Ovary (tissue), 9 donors: ENCODE results near the gene SLC29A3. TPM values are rescaled to one million over a fixed set of nuclear protein-coding genes. Genes with fewer than 3 reads are reported as not detected.

Source experiments
- DNase-seq, 5 donors: peaks; one replicate each; pipeline ENCODE4 v3.0.0-alpha.2; 2019 to 2020
- H3K27ac ChIP-seq, 2 donors: fragments of 200-600 bp; one replicate each; pipeline versions ENCODE4 v1.5.1 to v1.8.0; 2019 to 2022
- H3K27me3 ChIP-seq: fragments of 200-600 bp; one replicate; pipeline ENCODE4 v1.8.0; 2022
- H3K36me3 ChIP-seq: fragments of 200-600 bp; sonication (generic); one replicate; pipeline ENCODE4 v1.5.1; 2019
- H3K4me1 ChIP-seq: one replicate; pipeline ENCODE4 v1.8.1; 2013; ENCODE audit warnings: mild to moderate bottlenecking, moderate library complexity; ENCODE audit not compliant: insufficient read depth
- H3K4me3 ChIP-seq: fragments of 200-600 bp; sonication (generic); one replicate; pipeline ENCODE4 v1.5.1; 2017
- H3K9me3 ChIP-seq, 2 donors: fragments of 200-600 bp in 1 of 2; sonication (generic) in 1 of 2; one replicate each; pipeline versions ENCODE4 v1.5.1 to v1.8.1; 2013 to 2019; ENCODE audit warnings: mild to moderate bottlenecking in 1 of 2, moderate library complexity in 1 of 2
- CTCF ChIP-seq, 3 donors: fragments of 450-650 bp in 2 of 3; fragments of 200-600 bp in 1 of 3; IDR thresholded peaks; one replicate each; pipeline versions ENCODE4 v1.5.1 to v1.8.0; 2016 to 2022; ENCODE audit warnings: antibody characterized with exemption in 3 of 3, mild to moderate bottlenecking in 1 of 3
- EP300 ChIP-seq: sonication (generic); formaldehyde crosslinking; IDR thresholded peaks from one replicate; pipeline ENCODE4 v1.6.1; 2017; ENCODE audit warnings: antibody characterized with exemption
- POLR2A ChIP-seq: fragments of 450-650 bp; IDR thresholded peaks from one replicate; pipeline ENCODE4 v1.6.1; 2017; ENCODE audit warnings: antibody characterized with exemption, mild to moderate bottlenecking, moderate library complexity
- WGBS, 3 donors: extraction: QIAGEN DNeasy Blood & Tissue Kit in 1 of 3; methylation state at CpG; one replicate each; pipeline versions ENCODE4 v1.1.5 to v1.1.7; 2013 to 2017; 5-methylcytosine and 5-hydroxymethylcytosine counted together
- intact Hi-C, 4 donors: fragments of 100-400 bp; cut with DNase I; formaldehyde crosslinking; loops; one replicate each; pipeline versions ENCODE4 v1.11.0 to v1.15.1; 2022 to 2023
- polyA plus RNA-seq, 2 donors: library from polyadenylated mRNA; stranded (reverse); fragments of 200-250 nt in 1 of 2; fragments of 350-450 nt in 1 of 2; fragmentation: Illumina TruSeq in 1 of 2; extraction: RNeasy Lipid Tissue Mini Kit (QIAGEN cat#74804) in 1 of 2; gene quantifications; one replicate each; pipeline ENCODE4 v1.2.3, GENCODE V29; 2013 to 2014
- total RNA-seq, 7 donors: library from RNA; depleted of rRNA in 2 of 7; stranded (reverse); fragments of >200 nt in 2 of 7; fragmentation: NEBNext Ultra II Directional in 3 of 7; extraction: Animal tissue kit (Norgen Biotek cat#: 25700) in 3 of 7; gene quantifications; one replicate each; pipeline versions ENCODE4 v1.1.0 to v1.2.4, GENCODE V29; 2016 to 2023
- donor health status: DM: no; HTN: no; CAD: no; lungs with moderate emphysema.
- donor health status: DM: no; HTN: no; CAD: no.
- donor health status: Bipolar disorder and iron deficiency.
- donor health status: DM: yes; HTN: yes; CAD: no.
- donor health status: DM: no; HTN: no; CAD: no.
- donor health status: DM: yes; HTN: yes; CAD: no.

Gene SLC29A3
- total and polyA plus RNA-seq, 9 donors = 10.1 to 18.3 (median 15.5) TPM

DNA sequence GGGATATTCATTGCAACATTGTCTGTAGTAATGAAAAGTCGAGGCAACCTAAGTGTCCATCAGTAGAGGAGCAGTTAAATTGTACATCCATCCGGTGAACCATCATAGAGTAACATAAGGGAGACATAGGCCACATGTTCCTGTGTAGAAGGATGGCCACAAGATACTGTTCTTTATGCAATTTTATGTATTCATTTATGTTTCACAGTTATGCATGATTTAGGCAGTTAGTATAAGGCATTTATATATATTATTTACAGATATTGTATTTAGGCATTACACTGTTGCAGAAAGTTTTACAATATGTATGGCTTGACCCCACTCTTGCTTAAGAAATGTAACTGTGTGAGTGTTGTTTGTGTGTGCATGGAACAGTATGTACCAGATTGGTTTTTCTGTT lies 41.7 kb downstream of the SLC29A3 start:
- Histone ChIP-seq H3K4me3 (no peak overlapping the region), H3K4me1 (no peaks in the 10 kb centered on the region), H3K27ac (no peak overlapping the region), H3K36me3 (no peaks in the 10 kb centered on the region), H3K9me3 (no peaks in the 10 kb centered on the region), H3K27me3 (no peaks in the 10 kb centered on the region)
- WGBS, 3 donors = 78 to 90% (median 88%) methylated on average over 2 of the region's 2 CpGs
- no peak for TF ChIP-seq CTCF (IDR thresholded peaks at IDR 0.05)
- TF ChIP-seq EP300 = no peak
- no peak for TF ChIP-seq POLR2A
- intact Hi-C loops = no loop called here
- DNase-seq = no peak

DNA sequence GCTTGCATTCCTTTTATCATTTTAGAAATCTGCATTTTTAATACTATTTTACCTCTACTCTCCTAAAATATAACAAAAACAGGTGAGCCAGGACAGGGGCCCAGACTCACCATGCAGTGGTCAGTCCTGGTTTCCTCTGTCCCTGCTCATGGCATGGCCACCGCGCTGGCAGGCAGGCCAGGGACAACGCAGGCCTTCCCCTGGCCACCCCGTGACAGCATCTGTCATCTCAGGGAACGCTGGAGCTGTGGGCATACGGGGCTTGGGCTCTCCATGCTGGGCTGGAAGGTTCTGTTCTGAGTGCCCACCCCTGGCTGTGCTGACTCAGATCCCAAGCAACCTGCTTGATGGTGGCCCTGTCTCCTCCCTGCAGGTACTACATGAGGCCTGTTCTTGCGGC lies 42.5 kb downstream of the SLC29A3 start:
- Histone ChIP-seq H3K4me3 (no peak overlapping the region), H3K9me3 (no peaks in the 10 kb centered on the region), H3K4me1 (no peaks in the 10 kb centered on the region), H3K36me3 (no peaks in the 10 kb centered on the region), H3K27ac (no peak overlapping the region), H3K27me3 (no peaks in the 10 kb centered on the region)
- DNase-seq = no peak
- no peak for TF ChIP-seq CTCF (IDR thresholded peaks at IDR 0.05)
- no peak for TF ChIP-seq EP300
- no peak for TF ChIP-seq POLR2A
- 93 to 95% (median 95%) methylated on average over 7 of the region's 7 CpGs for WGBS, 3 donors
- intact Hi-C loops = no loop called here

- Histone ChIP-seq H3K36me3 (no peaks in the 10 kb centered on the region), H3K4me3 (no peak overlapping the region), H3K9me3 (no peaks in the 10 kb centered on the region), H3K27ac (no peak overlapping the region), H3K27me3 (no peaks in the 10 kb centered on the region), H3K4me1 (no peaks in the 10 kb centered on the region)
- TF ChIP-seq CTCF (IDR thresholded peaks at IDR 0.05) (no peak), EP300 (no peak)
- WGBS, 3 donors = 94 to 95% (median 94%) methylated on average over 16 of the region's 16 CpGs
- no peak for DNase-seq
- intact Hi-C loops = no loop called here
Observed at GRCh38 chr10:71362141-71362540, 43.1 kb downstream of the SLC29A3 start.

DNA sequence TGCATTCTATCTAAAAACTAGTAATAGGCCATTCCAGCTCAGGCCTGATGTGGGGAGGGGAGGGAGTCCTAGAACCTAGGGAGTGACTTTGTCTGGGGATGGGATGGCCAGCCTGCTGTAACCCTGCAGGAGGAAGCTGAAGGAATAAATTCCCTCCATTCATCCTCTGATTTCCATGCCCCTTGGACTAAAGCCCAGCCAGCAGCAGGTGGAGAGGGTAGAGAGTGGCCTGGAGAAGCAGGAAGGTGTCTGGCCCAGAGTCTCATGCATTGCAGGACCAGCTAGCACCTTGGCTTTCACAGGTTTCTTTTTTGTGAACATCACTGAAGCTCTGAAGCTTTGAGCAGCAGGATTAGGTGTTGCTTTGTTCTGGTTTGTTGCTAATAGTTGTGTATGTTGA lies 44.9 kb downstream of the SLC29A3 start:
- H3K4me1 ChIP-seq = no peaks in the 10 kb centered on the region
- no peak overlapping the region for H3K4me3 ChIP-seq
- H3K36me3 ChIP-seq = no peaks in the 10 kb centered on the region
- no peaks in the 10 kb centered on the region for H3K27me3 ChIP-seq
- intact Hi-C loops = no loop called here
- no peak overlapping the region for H3K27ac ChIP-seq
- no peak for DNase-seq
- H3K9me3 ChIP-seq = no peaks in the 10 kb centered on the region
- TF ChIP-seq EP300 (no peak), CTCF (IDR thresholded peaks at IDR 0.05) (no peak), POLR2A (no peak)

DNA sequence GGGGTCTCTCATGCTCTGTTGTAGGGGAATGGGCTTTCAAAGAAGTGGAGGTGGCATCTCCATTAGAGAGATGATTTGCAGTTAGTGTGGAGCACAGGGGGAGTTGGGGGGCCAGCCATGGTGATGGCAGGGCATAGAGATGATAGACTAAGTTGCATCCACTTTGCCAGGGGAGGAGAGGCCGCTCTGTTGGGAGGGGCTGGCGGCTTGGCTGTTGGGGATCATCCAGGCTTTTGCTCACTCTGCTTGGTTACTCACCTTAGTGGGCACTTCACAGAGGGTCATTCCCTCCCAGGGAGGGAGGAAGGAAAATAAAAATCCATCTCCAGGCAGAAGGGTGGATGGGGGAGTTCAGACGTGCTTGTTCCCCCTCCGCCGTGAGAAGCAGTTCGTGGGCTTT lies 46.3 kb downstream of the SLC29A3 start:
- DNase-seq = no peak
- H3K4me3 ChIP-seq = no peak overlapping the region
- H3K27ac ChIP-seq = no peak overlapping the region
- 88 to 91% (median 90%) methylated on average over 6 of the region's 6 CpGs for WGBS, 3 donors
- H3K36me3 ChIP-seq = no peaks in the 10 kb centered on the region
- H3K27me3 ChIP-seq = no peaks in the 10 kb centered on the region
- intact Hi-C loops = no loop called here
- H3K4me1 ChIP-seq = no peaks in the 10 kb centered on the region
- no peaks in the 10 kb centered on the region for H3K9me3 ChIP-seq
- TF ChIP-seq EP300 (no peak), POLR2A (no peak), CTCF (IDR thresholded peaks at IDR 0.05) (no peak)
